BJ (cell line): ENCODE measurements around the gene CDC6. TPM values are rescaled to one million over a fixed set of nuclear protein-coding genes. Genes with fewer than 3 reads are reported as not detected.

Experiments used
- CTCF ChIA-PET: fragments of 350-600 bp; formaldehyde crosslinking; extraction: SDS; loops from one replicate; lab custom pipeline; 2021; ENCODE audit warnings: antibody characterized with exemption, inconsistent platforms; lab: Yijun Ruan, JAX
- POLR2A ChIA-PET: fragments of 300-600 bp; sonication (Branson Sonifier 250); formaldehyde crosslinking; extraction: SDS; loops from one replicate; lab custom pipeline; 2021; ENCODE audit warnings: antibody characterized with exemption; lab: Charles Lee
- DNase-seq: peaks from one replicate; pipeline ENCODE4 v3.0.0-alpha.2; 2011; ENCODE audit warnings: low read depth
- H3K27me3 ChIP-seq: 2 replicates; pipeline ENCODE4 v1.6.0; 2011; ENCODE audit warnings: low read length; ENCODE audit not compliant: control insufficient read depth, insufficient read depth
- H3K36me3 ChIP-seq: 2 replicates; pipeline ENCODE4 v1.5.1; 2011; ENCODE audit warnings: low read length; ENCODE audit not compliant: control insufficient read depth, insufficient read depth
- H3K4me3 ChIP-seq: 2 replicates; pipeline ENCODE4 v1.5.1; 2011; ENCODE audit warnings: low read depth, mild to moderate bottlenecking, control low read depth, low read length
- CTCF ChIP-seq: IDR thresholded peaks from 2 replicates; pipeline ENCODE4 v1.5.1; 2011; ENCODE audit warnings: low read depth, mild to moderate bottlenecking, control low read depth, inconsistent platforms, low read length, moderate library complexity; ENCODE audit not compliant: insufficient read depth
- polyA plus RNA-seq: library from polyadenylated mRNA; depleted of rRNA; stranded (reverse); fragments of >200 nt; gene quantifications from 2 replicates; pipeline ENCODE4 v1.2.3, GENCODE V29; 2011

CDC6 gene
- polyA plus RNA-seq, 1 experiment = 5.6 TPM

- Histone ChIP-seq H3K4me3 (no peak overlapping the region), H3K36me3 (no peaks in the 10 kb centered on the region), H3K27me3 (no peaks in the 10 kb centered on the region)
- ChIA-PET CTCF (interaction anchor here (1.2 to 30.6 kb wide), 5 partner anchors 7 to 166 kb away, joined by 4 to 762 read pairs (median 9); partner anchors contain the start of gene GJD3), POLR2A (interaction anchor here (0.6 kb wide), 2 partner anchors 239 to 1239 kb away, joined by 3 read pairs; no protein-coding TSS in a partner anchor)
- DNase-seq = no peak
- no peak for TF ChIP-seq CTCF
Observed at GRCh38 chr17:40309949-40310510, 22.4 kb downstream of the CDC6 start.

- Histone ChIP-seq H3K4me3 (no peak overlapping the region), H3K27me3 (no peaks in the 10 kb centered on the region), H3K36me3 (no peaks in the 10 kb centered on the region)
- TF ChIP-seq CTCF = no peak
- CTCF ChIA-PET = interaction anchor here (1.2 to 30.6 kb wide), 4 partner anchors 8 to 165 kb away, joined by 4 to 762 read pairs (median 7); partner anchors contain the start of gene GJD3
- POLR2A ChIA-PET = interaction anchor here (0.6 kb wide), 2 partner anchors 238 to 1238 kb away, joined by 3 read pairs; no protein-coding TSS in a partner anchor
- no peak for DNase-seq
Observed at GRCh38 chr17:40310882-40311391, 23.3 kb downstream of the CDC6 start.

- H3K36me3 ChIP-seq = no peaks in the 10 kb centered on the region
- no peak overlapping the region for H3K4me3 ChIP-seq
- CTCF ChIA-PET = interaction anchor here (1.4 to 30.6 kb wide), 4 partner anchors 9 to 106 kb away, joined by 3 to 762 read pairs (median 7); partner anchors contain the start of genes GJD3 and TOP2A
- TF ChIP-seq CTCF = no peak
- DNase-seq = no peak
- no peaks in the 10 kb centered on the region for H3K27me3 ChIP-seq
- POLR2A ChIA-PET = interaction anchor here (0.6 kb wide), 2 partner anchors 124 to 343 kb away, joined by 3 to 4 read pairs; no protein-coding TSS in a partner anchor
Observed at GRCh38 chr17:40311575-40311974, 23.9 kb downstream of the CDC6 start.

- Histone ChIP-seq H3K27me3 (no peaks in the 10 kb centered on the region), H3K36me3 (no peaks in the 10 kb centered on the region), H3K4me3 (no peak overlapping the region)
- CTCF ChIA-PET = interaction anchor here (1.4 to 30.6 kb wide), 3 partner anchors 9 to 106 kb away, joined by 3 to 762 read pairs (median 9); partner anchors contain the start of genes GJD3 and TOP2A
- no peak for TF ChIP-seq CTCF
- no peak for DNase-seq
- POLR2A ChIA-PET = interaction anchor here (0.6 kb wide), 3 partner anchors 124 to 1380 kb away, joined by 3 to 4 read pairs (median 3); no protein-coding TSS in a partner anchor
Observed at GRCh38 chr17:40312131-40312731, 24.6 kb downstream of the CDC6 start.
